ENCODE data around the gene C10orf90. TPM values are rescaled to one million over a fixed set of nuclear protein-coding genes. Genes with fewer than 3 reads are reported as not detected.

C10orf90 gene
- total RNA-seq, 1 donor from 2014 or later = not detected

DNA sequence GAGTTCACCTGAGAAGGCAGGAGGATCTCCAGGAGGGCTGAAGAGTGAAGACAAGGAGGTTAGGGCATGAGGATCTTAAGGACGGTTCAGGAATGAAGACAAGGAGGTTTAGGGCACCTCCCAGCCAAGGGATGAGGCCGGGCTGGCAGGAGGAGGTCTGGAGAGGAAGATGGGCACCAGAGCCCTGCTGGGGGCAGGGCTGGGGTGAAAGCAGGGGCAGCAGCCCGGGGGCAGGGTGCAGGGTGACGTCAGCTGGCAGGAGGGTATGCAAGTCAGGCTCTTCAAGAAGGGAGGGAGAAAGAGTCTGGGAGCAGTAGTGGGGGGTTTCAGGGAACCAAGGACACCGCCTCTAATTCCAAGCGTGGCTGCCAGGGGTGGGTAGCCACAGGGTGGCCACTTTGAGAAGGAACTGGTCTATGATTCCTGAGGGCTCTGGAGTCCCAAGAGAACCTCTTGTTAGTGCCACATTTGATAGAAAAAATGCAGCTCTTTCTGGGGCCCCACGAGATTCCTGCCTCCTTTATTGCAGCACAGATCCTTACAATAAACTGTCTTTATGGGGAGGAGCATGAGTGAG lies 101.6 kb downstream of the C10orf90 start:
- Histone ChIP-seq H3K4me1 (no peaks in the 10 kb centered on the region), H3K36me3 (no peaks in the 10 kb centered on the region), H3K27me3 (ENCODE audit: low read depth) (no peaks in the 10 kb centered on the region), H3K9me3 (no peaks in the 10 kb centered on the region), H3K27ac (no peak overlapping the region), H3K4me3 (no peak overlapping the region)
- TF ChIP-seq, protein P1, sequence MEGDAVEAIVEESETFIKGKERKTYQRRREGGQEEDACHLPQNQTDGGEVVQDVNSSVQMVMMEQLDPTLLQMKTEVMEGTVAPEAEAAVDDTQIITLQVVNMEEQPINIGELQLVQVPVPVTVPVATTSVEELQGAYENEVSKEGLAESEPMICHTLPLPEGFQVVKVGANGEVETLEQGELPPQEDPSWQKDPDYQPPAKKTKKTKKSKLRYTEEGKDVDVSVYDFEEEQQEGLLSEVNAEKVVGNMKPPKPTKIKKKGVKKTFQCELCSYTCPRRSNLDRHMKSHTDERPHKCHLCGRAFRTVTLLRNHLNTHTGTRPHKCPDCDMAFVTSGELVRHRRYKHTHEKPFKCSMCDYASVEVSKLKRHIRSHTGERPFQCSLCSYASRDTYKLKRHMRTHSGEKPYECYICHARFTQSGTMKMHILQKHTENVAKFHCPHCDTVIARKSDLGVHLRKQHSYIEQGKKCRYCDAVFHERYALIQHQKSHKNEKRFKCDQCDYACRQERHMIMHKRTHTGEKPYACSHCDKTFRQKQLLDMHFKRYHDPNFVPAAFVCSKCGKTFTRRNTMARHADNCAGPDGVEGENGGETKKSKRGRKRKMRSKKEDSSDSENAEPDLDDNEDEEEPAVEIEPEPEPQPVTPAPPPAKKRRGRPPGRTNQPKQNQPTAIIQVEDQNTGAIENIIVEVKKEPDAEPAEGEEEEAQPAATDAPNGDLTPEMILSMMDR (IDR thresholded peaks at IDR 0.05) = no peak
- ATAC-seq (no peak), DNase-seq (no peak)
- intact Hi-C loops (cut with DNase I) = no loop called here

DNA sequence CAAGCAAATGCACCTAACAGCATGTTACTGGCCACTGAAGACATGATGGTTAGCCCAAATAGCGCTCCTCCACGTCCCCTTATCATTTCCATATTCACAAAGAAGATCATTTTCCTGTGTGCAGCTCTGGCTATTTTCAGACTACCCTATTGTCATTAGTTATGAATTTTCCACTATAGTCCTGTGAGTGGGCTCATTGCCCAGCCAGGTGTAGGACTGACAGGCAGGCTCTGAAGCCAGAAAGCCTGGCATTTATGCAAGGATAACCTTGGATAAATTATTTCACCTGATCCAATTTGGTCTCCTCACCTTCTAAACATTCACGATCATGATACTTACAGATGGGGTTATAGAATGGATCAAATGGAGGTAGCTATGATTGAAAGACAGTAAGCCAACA lies 104.6 kb downstream of the C10orf90 start:
- TF ChIP-seq, protein P1 (IDR thresholded peaks at IDR 0.05) = no peak
- no peak for DNase-seq
- intact Hi-C loops (cut with DNase I) = no loop called here
- Histone ChIP-seq H3K36me3 (no peaks in the 10 kb centered on the region), H3K4me1 (no peaks in the 10 kb centered on the region), H3K27ac (no peak overlapping the region), H3K27me3 (ENCODE audit: low read depth) (no peaks in the 10 kb centered on the region), H3K4me3 (no peak overlapping the region), H3K9me3 (no peaks in the 10 kb centered on the region)
- ATAC-seq = no peak

DNA sequence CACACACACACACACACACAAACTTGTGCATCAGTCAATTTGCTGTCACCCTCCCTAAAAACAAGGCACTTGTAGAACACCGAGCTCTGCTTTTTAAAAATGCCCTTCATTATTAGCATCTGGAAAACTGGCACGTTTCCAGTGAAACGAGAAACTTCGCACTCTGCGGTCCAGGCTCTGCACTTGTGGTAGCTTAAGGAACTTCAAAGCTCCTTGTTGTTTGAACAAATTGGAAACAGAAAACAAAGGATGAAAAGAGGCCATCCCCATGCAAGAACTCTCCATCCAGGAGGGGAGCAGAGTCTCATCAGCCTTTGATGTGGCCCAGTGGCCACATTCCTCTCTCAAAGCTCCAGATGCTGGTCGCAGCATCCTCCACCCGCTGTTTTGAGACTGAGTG lies 105.1 kb downstream of the C10orf90 start:
- intact Hi-C loops (cut with DNase I) = no loop called here
- no peak overlapping the region for H3K4me3 ChIP-seq
- H3K9me3 ChIP-seq = no peaks in the 10 kb centered on the region
- TF ChIP-seq, protein P1 (IDR thresholded peaks at IDR 0.05) = no peak
- ATAC-seq (no peak), DNase-seq (no peak)
- H3K36me3 ChIP-seq = no peaks in the 10 kb centered on the region
- H3K27me3 ChIP-seq (ENCODE audit: low read depth) = no peaks in the 10 kb centered on the region
- no peaks in the 10 kb centered on the region for H3K4me1 ChIP-seq
- H3K27ac ChIP-seq = no peak overlapping the region

DNA sequence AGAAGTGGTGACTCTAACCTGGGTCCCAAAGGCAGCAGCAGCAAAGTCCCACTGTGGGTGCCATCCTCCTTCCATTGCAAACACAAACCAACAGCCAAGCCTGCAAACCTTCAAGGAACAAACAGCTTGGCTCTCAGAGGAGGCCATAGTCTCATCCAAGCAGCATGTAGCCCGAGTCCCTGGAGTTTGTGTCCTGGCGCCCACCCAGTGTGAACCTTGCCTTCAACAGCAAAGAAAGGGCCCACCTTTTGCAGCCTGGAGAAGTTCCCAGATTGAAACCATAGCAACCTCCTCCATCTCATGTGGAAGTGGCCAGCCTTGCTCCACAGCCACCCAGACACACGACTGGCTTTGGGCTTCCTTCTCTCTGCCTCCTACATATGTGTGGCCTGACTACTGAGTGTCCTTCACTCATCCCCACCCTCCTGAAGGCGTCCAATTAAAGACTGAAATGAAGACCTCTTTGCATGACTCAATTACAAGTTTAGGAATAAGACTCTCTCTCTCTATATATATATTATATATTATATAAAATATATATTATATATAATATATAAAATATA lies 106.1 kb downstream of the C10orf90 start:
- Histone ChIP-seq H3K4me1 (no peaks in the 10 kb centered on the region), H3K4me3 (no peak overlapping the region), H3K27ac (no peak overlapping the region), H3K27me3 (ENCODE audit: low read depth) (no peaks in the 10 kb centered on the region), H3K36me3 (no peaks in the 10 kb centered on the region), H3K9me3 (no peaks in the 10 kb centered on the region)
- ATAC-seq = no peak
- intact Hi-C loops (cut with DNase I) = no loop called here
- DNase-seq = no peak
- TF ChIP-seq, protein P1 (IDR thresholded peaks at IDR 0.05) = no peak

DNA sequence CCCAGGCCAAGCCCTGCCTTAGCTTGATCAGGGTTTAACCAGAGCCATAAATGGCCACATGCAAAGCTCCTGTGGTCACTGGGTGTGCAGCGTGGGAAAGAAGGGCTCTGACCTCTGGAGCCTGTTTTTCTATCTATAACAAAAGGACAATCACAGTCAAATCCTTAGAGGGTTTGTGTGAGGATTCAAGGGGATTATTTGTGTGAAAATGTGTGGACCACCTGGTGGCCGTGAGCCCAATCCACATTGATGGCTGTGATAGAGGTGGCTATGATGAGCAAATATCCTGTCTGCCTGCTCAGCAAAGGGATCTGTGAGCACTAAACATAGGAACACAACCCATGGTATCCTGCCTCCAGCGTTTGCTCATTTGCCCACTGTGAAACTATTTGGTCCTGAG lies 107.1 kb downstream of the C10orf90 start:
- DNase-seq (no peak), ATAC-seq (no peak)
- Histone ChIP-seq H3K36me3 (no peaks in the 10 kb centered on the region), H3K9me3 (no peaks in the 10 kb centered on the region), H3K27ac (no peak overlapping the region), H3K4me1 (no peaks in the 10 kb centered on the region), H3K27me3 (ENCODE audit: low read depth) (no peaks in the 10 kb centered on the region), H3K4me3 (no peak overlapping the region)
- TF ChIP-seq, protein P1 (IDR thresholded peaks at IDR 0.05) = no peak
- intact Hi-C loops (cut with DNase I) = no loop called here

All from lower lobe of right lung (tissue), 2 donors.